ENCODE data around the gene PDCL2.

PDCL2 gene

GRCh38 chr4:55530167-55530566 is 61.9 kb downstream of the PDCL2 start:
- no peak for DNase-seq (ENCODE audit: low read depth)
- TF ChIP-seq, protein P1, sequence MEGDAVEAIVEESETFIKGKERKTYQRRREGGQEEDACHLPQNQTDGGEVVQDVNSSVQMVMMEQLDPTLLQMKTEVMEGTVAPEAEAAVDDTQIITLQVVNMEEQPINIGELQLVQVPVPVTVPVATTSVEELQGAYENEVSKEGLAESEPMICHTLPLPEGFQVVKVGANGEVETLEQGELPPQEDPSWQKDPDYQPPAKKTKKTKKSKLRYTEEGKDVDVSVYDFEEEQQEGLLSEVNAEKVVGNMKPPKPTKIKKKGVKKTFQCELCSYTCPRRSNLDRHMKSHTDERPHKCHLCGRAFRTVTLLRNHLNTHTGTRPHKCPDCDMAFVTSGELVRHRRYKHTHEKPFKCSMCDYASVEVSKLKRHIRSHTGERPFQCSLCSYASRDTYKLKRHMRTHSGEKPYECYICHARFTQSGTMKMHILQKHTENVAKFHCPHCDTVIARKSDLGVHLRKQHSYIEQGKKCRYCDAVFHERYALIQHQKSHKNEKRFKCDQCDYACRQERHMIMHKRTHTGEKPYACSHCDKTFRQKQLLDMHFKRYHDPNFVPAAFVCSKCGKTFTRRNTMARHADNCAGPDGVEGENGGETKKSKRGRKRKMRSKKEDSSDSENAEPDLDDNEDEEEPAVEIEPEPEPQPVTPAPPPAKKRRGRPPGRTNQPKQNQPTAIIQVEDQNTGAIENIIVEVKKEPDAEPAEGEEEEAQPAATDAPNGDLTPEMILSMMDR (conservative IDR thresholded peaks at IDR 0.05; ENCODE audit: control insufficient read depth, insufficient read depth, low read depth, low read length): no peak
- H3K4me3 ChIP-seq (ENCODE audit: control insufficient read depth, low read depth, low read length): no peak overlapping the region

DNA sequence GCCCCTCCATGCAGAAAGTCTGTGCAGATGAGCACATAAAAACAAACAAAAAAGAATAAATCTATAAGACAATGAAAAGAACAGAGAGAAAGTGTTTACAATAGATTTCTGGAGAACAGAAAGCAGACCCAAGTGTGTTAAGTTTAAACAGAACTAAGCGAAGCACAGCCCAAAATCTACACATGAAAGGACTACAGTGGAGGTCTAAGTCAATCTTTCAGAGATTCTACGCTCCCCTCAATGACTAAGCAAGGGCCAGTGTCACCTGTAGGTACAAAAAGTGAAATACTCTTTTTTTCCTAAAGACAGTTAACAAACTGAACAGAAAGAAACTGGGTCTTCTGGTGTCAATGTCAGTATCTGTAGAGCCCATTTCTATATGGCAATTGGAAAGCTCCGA is 63.6 kb downstream of the PDCL2 start:
- H3K4me3 ChIP-seq (ENCODE audit: control insufficient read depth, low read depth, low read length): no peak overlapping the region
- TF ChIP-seq, protein P1 (conservative IDR thresholded peaks at IDR 0.05; ENCODE audit: control insufficient read depth, insufficient read depth, low read depth, low read length): no peak
- DNase-seq (ENCODE audit: low read depth): no peak

DNA sequence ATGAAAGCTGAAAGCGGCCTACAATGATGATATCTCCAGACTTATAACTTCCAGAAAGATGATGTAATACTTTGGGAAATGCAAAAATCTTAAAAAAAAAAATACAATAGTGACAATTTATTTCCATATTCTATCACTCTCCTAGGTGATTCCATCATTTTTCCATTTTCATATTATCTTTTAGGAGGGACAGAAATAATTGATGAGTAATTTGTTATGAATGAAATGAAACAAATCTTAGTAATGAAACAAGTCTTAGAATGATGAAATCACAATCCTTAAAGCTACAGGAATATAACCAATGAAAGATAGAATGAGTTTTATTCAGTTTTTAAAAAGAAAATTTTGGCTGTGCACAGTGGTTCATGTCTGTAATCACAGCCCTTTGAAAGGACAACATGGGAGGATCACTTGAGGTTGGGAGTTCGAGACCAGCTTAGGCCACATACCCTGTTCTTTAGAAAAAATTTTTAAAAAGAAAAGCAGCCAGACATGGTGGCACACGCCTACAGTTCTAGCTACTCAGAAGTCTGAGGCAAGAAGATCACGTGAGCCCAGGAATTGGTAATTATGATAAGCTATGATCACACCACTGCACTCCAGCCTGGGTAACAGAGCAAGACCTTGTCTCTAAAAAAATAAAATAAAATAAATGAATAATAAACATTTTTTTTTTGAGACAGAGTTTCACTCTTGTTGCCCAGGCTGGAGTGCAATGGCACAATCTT is 67.0 kb downstream of the PDCL2 start:
- TF ChIP-seq, protein P1 (conservative IDR thresholded peaks at IDR 0.05; ENCODE audit: control insufficient read depth, insufficient read depth, low read depth, low read length): no peak
- H3K4me3 ChIP-seq (ENCODE audit: control insufficient read depth, low read depth, low read length): no peak overlapping the region
- peak; percentile 36 for DNase-seq (ENCODE audit: low read depth)

DNA sequence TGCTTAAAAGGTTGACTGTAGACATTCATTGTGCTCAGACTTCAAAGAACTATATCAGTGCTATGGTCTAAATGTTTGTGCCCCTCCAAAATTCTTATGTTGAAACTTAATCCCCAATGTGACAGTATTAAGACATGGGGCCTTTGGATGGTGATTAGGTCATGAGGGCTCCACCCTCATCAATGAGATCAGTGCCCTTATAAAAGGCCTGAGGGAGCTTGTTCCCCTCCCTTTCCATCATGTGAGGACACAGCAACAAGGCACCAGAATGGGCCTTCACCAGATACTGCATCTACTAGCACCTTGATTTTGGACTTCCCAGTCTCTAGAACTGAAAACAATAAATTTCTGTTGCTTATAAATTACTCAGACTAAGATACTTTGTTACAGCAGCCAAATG is 73.6 kb downstream of the PDCL2 start:
- H3K4me3 ChIP-seq (ENCODE audit: control insufficient read depth, low read depth, low read length): no peak overlapping the region
- DNase-seq (ENCODE audit: low read depth): no peak
- TF ChIP-seq, protein P1 (conservative IDR thresholded peaks at IDR 0.05; ENCODE audit: control insufficient read depth, insufficient read depth, low read depth, low read length): no peak

- TF ChIP-seq, protein P1 (conservative IDR thresholded peaks at IDR 0.05; ENCODE audit: control insufficient read depth, insufficient read depth, low read depth, low read length): no peak
- DNase-seq (ENCODE audit: low read depth): no peak
- H3K4me3 ChIP-seq (ENCODE audit: control insufficient read depth, low read depth, low read length): no peak overlapping the region
Measured at GRCh38 chr4:55517526-55518229, 74.4 kb downstream of the PDCL2 start.

- H3K4me3 ChIP-seq (ENCODE audit: control insufficient read depth, low read depth, low read length): no peak overlapping the region
- TF ChIP-seq, protein P1 (conservative IDR thresholded peaks at IDR 0.05; ENCODE audit: control insufficient read depth, insufficient read depth, low read depth, low read length): no peak
- DNase-seq (ENCODE audit: low read depth): peak; percentile 11
Measured at GRCh38 chr4:55512922-55513571, 79.0 kb downstream of the PDCL2 start.
